ENCODE measurements around the gene GLCE. TPM values are rescaled to one million over a fixed set of nuclear protein-coding genes. Genes with fewer than 3 reads are reported as not detected.

The GLCE gene
- total RNA-seq, 2 donors from 2014 or later, result 16.3 to 17.2 TPM

- Mint-ChIP-seq H3K4me1 (peaks cover 42% of the 10 kb centered on the region), H3K9me3 (peaks cover 4% of the 10 kb centered on the region), H3K4me3 (no peak overlapping the region), H3K27ac (no peak overlapping the region), H3K27me3 (ENCODE audit: insufficient read depth) (peaks cover 34% of the 10 kb centered on the region), H3K36me3 (ENCODE audit: low read depth) (no peaks in the 10 kb centered on the region)
- Histone ChIP-seq H3K4me3 (ENCODE audit: low read length) (no peak overlapping the region), H3K9me3 (ENCODE audit: control insufficient read depth, low read length) (no peaks in the 10 kb centered on the region), H3K36me3 (ENCODE audit: control insufficient read depth, insufficient read depth, low read length) (no peaks in the 10 kb centered on the region), H3K9ac (ENCODE audit: extremely low read depth, low read length, poor library complexity, severe bottlenecking) (no peak overlapping the region), H3K27me3 (ENCODE audit: control insufficient read depth, insufficient read depth, low read length, poor library complexity, severe bottlenecking) (peaks cover 21% of the 10 kb centered on the region), H3K27ac (ENCODE audit: low read depth, low read length) (no peak overlapping the region), H3K4me1 (ENCODE audit: control insufficient read depth, insufficient read depth, low read length) (peaks cover 12% of the 10 kb centered on the region)
- DNase-seq, result no peak
- no peak for TF ChIP-seq CTCF (conservative IDR thresholded peaks at IDR 0.05)
- 96 to 97% methylated on average over 6 to 11 of the region's 11 CpGs for WGBS, 2 experiments (ENCODE audit: insufficient coverage in 1 of 2, insufficient read length in 1 of 2)
Measured at GRCh38 chr15:69293741-69294615, 133.5 kb downstream of the GLCE start.

DNA sequence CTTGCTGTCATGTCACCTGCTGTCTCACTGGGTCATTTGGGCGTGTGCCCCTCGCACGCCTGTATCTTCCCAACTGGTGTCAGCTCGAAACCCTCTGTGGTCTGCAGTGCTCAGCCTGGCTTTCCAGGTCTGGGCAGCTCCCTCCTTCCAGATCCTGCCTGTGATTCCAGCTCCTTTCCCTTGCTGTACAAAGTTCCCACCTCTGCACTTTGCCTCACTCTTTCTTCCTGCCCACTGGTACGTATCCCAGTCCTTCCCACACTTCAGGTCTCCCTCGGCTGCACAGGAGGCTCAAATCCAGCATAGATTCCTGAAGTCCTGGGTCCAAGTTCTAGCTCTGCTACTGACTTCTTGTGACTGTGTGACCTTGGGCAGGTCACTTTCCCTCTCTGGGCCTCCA lies 136.2 kb downstream of the GLCE start:
- H3K36me3 ChIP-seq (ENCODE audit: control insufficient read depth, insufficient read depth, low read length), result no peaks in the 10 kb centered on the region
- H3K27me3 ChIP-seq (ENCODE audit: control insufficient read depth, insufficient read depth, low read length, poor library complexity, severe bottlenecking), result peaks cover 21% of the 10 kb centered on the region
- DNase-seq, result no peak
- no peak overlapping the region for H3K4me3 ChIP-seq (ENCODE audit: low read length)
- H3K9ac ChIP-seq (ENCODE audit: extremely low read depth, low read length, poor library complexity, severe bottlenecking), result no peak overlapping the region
- H3K4me1 ChIP-seq (ENCODE audit: control insufficient read depth, insufficient read depth, low read length), result peaks cover under 1% of the 10 kb centered on the region
- Mint-ChIP-seq H3K27me3 (ENCODE audit: insufficient read depth) (peaks cover 47% of the 10 kb centered on the region), H3K36me3 (ENCODE audit: low read depth) (peaks cover 3% of the 10 kb centered on the region), H3K9me3 (peaks cover 4% of the 10 kb centered on the region), H3K27ac (no peak overlapping the region), H3K4me3 (no peak overlapping the region), H3K4me1 (peaks cover 31% of the 10 kb centered on the region)
- no peak overlapping the region for H3K27ac ChIP-seq (ENCODE audit: low read depth, low read length)
- no peak for TF ChIP-seq CTCF (conservative IDR thresholded peaks at IDR 0.05)
- no peaks in the 10 kb centered on the region for H3K9me3 ChIP-seq (ENCODE audit: control insufficient read depth, low read length)
- 91 to 96% methylated on average over 5 to 6 of the region's 6 CpGs for WGBS, 2 experiments (ENCODE audit: insufficient coverage in 1 of 2, insufficient read length in 1 of 2)

GRCh38 chr15:69297642-69298353 lies 137.4 kb downstream of the GLCE start:
- Histone ChIP-seq H3K9ac (ENCODE audit: extremely low read depth, low read length, poor library complexity, severe bottlenecking) (no peak overlapping the region), H3K36me3 (ENCODE audit: control insufficient read depth, insufficient read depth, low read length) (peaks cover 6% of the 10 kb centered on the region), H3K4me1 (ENCODE audit: control insufficient read depth, insufficient read depth, low read length) (no peaks in the 10 kb centered on the region), H3K4me3 (ENCODE audit: low read length) (no peak overlapping the region), H3K27ac (ENCODE audit: low read depth, low read length) (no peak overlapping the region), H3K27me3 (ENCODE audit: control insufficient read depth, insufficient read depth, low read length, poor library complexity, severe bottlenecking) (peaks cover 21% of the 10 kb centered on the region), H3K9me3 (ENCODE audit: control insufficient read depth, low read length) (no peaks in the 10 kb centered on the region)
- Mint-ChIP-seq H3K27ac (no peak overlapping the region), H3K4me1 (peaks cover 28% of the 10 kb centered on the region), H3K27me3 (ENCODE audit: insufficient read depth) (peaks cover 47% of the 10 kb centered on the region), H3K4me3 (peak overlapping the region; percentile 60), H3K36me3 (ENCODE audit: low read depth) (peaks cover 8% of the 10 kb centered on the region), H3K9me3 (peaks cover 4% of the 10 kb centered on the region)
- DNase-seq, result no peak
- no peak for TF ChIP-seq CTCF (conservative IDR thresholded peaks at IDR 0.05)
- 92 to 93% methylated on average over 6 to 10 of the region's 10 CpGs for WGBS, 2 experiments (ENCODE audit: insufficient coverage in 1 of 2, insufficient read length in 1 of 2)

Measured in endodermal cell (in vitro differentiated cells).